ENCODE data around the gene KANSL2. TPM values are rescaled to one million over a fixed set of nuclear protein-coding genes. Genes with fewer than 3 reads are reported as not detected.
"Not testable (repeated sequence)": the region's sequence is repeated elsewhere in the genome, so short reads cannot be mapped to it uniquely, and the experiment has no call there.

The KANSL2 gene
- total RNA-seq, 1 donor from 2014 or later, result 66.5 TPM

GRCh38 chr12:48671231-48671856 lies 10.7 kb downstream of the KANSL2 start:
- no peaks in the 10 kb centered on the region for H3K9me3 Mint-ChIP-seq
- peaks cover 9% of the 10 kb centered on the region for H3K4me1 Mint-ChIP-seq
- no peaks in the 10 kb centered on the region for H3K27me3 Mint-ChIP-seq
- DNase-seq, result no peak
- no peak overlapping the region for H3K27ac Mint-ChIP-seq
- peaks cover 51% of the 10 kb centered on the region for H3K36me3 Mint-ChIP-seq (ENCODE audit: low read depth)
- H3K4me3 Mint-ChIP-seq, result no peak overlapping the region
- intact Hi-C loops (cut with micrococcal nuclease), result no loop called here

GRCh38 chr12:48668996-48669395 lies 13.0 kb downstream of the KANSL2 start:
- Mint-ChIP-seq H3K36me3 (ENCODE audit: low read depth) (peaks cover 51% of the 10 kb centered on the region), H3K27me3 (no peaks in the 10 kb centered on the region), H3K4me1 (peaks cover 7% of the 10 kb centered on the region), H3K27ac (no peak overlapping the region), H3K9me3 (no peaks in the 10 kb centered on the region), H3K4me3 (no peak overlapping the region)
- no peak for DNase-seq
- intact Hi-C loops (cut with micrococcal nuclease), result no loop called here

GRCh38 chr12:48659863-48660262 lies 22.2 kb downstream of the KANSL2 start:
- DNase-seq, result no peak
- H3K4me1 Mint-ChIP-seq, result peaks cover 6% of the 10 kb centered on the region
- H3K27me3 Mint-ChIP-seq, result no peaks in the 10 kb centered on the region
- no peak overlapping the region for H3K27ac Mint-ChIP-seq
- H3K36me3 Mint-ChIP-seq (ENCODE audit: low read depth), result peaks cover 55% of the 10 kb centered on the region
- H3K9me3 Mint-ChIP-seq, result no peaks in the 10 kb centered on the region
- H3K4me3 Mint-ChIP-seq, result no peak overlapping the region
- intact Hi-C loops (cut with micrococcal nuclease), result no loop called here

- Mint-ChIP-seq H3K27me3 (no peaks in the 10 kb centered on the region), H3K27ac (no peak overlapping the region), H3K4me3 (no peak overlapping the region), H3K4me1 (no peaks in the 10 kb centered on the region), H3K9me3 (no peaks in the 10 kb centered on the region), H3K36me3 (ENCODE audit: low read depth) (peaks cover 57% of the 10 kb centered on the region)
- DNase-seq, result no peak
- intact Hi-C loops (cut with micrococcal nuclease), result no loop called here
Measured at GRCh38 chr12:48651681-48652080, 30.4 kb downstream of the KANSL2 start.

GRCh38 chr12:48645354-48645753 lies 36.7 kb downstream of the KANSL2 start:
- peaks cover 12% of the 10 kb centered on the region for H3K9me3 Mint-ChIP-seq
- H3K27me3 Mint-ChIP-seq; H3K4me1 Mint-ChIP-seq; H3K27ac Mint-ChIP-seq; intact Hi-C loops (cut with micrococcal nuclease); H3K4me3 Mint-ChIP-seq; DNase-seq: not testable (repeated sequence)
- peaks cover 44% of the 10 kb centered on the region for H3K36me3 Mint-ChIP-seq (ENCODE audit: low read depth)

- no peak overlapping the region for H3K27ac Mint-ChIP-seq
Measured at GRCh38 chr12:48643011-48643410, 39.0 kb downstream of the KANSL2 start.

GRCh38 chr12:48641752-48642555 lies 40.1 kb downstream of the KANSL2 start:
- H3K4me1 Mint-ChIP-seq; intact Hi-C loops (cut with micrococcal nuclease); H3K27ac Mint-ChIP-seq; DNase-seq; H3K4me3 Mint-ChIP-seq; H3K27me3 Mint-ChIP-seq: not testable (repeated sequence)
- Mint-ChIP-seq H3K9me3 (peaks cover 12% of the 10 kb centered on the region), H3K36me3 (ENCODE audit: low read depth) (peaks cover 35% of the 10 kb centered on the region)

More at GRCh38 chr12:48643011-48643410, 39.0 kb downstream of the KANSL2 start:
- intact Hi-C loops (cut with micrococcal nuclease), result no loop called here
- peaks cover 42% of the 10 kb centered on the region for H3K36me3 Mint-ChIP-seq (ENCODE audit: low read depth)
- no peaks in the 10 kb centered on the region for H3K4me1 Mint-ChIP-seq
- peaks cover 12% of the 10 kb centered on the region for H3K9me3 Mint-ChIP-seq
- no peak for DNase-seq
- H3K27me3 Mint-ChIP-seq, result no peaks in the 10 kb centered on the region
- H3K4me3 Mint-ChIP-seq, result no peak overlapping the region

- Mint-ChIP-seq H3K4me3 (no peak overlapping the region), H3K9me3 (peaks cover 12% of the 10 kb centered on the region), H3K27me3 (no peaks in the 10 kb centered on the region), H3K4me1 (no peaks in the 10 kb centered on the region), H3K27ac (no peak overlapping the region), H3K36me3 (ENCODE audit: low read depth) (peaks cover 28% of the 10 kb centered on the region)
- no peak for DNase-seq
- intact Hi-C loops (cut with micrococcal nuclease), result no loop called here
Measured at GRCh38 chr12:48640854-48641253, 41.2 kb downstream of the KANSL2 start.

GRCh38 chr12:48640428-48640827 lies 41.6 kb downstream of the KANSL2 start:
- H3K4me3 Mint-ChIP-seq, result no peak overlapping the region

GRCh38 chr12:48631071-48631470 lies 51.0 kb downstream of the KANSL2 start:
- H3K4me3 Mint-ChIP-seq, result no peak overlapping the region
- no peaks in the 10 kb centered on the region for H3K9me3 Mint-ChIP-seq
- no peak for DNase-seq
- H3K27me3 Mint-ChIP-seq, result peaks cover 14% of the 10 kb centered on the region
- no peak overlapping the region for H3K27ac Mint-ChIP-seq
- no peaks in the 10 kb centered on the region for H3K36me3 Mint-ChIP-seq (ENCODE audit: low read depth)
- intact Hi-C loops (cut with micrococcal nuclease), result no loop called here
- H3K4me1 Mint-ChIP-seq, result no peaks in the 10 kb centered on the region

More at GRCh38 chr12:48640428-48640827, 41.6 kb downstream of the KANSL2 start:
- Mint-ChIP-seq H3K36me3 (ENCODE audit: low read depth) (peaks cover 28% of the 10 kb centered on the region), H3K27ac (no peak overlapping the region), H3K9me3 (peaks cover 12% of the 10 kb centered on the region), H3K4me1 (no peaks in the 10 kb centered on the region), H3K27me3 (no peaks in the 10 kb centered on the region)
- DNase-seq, result no peak
- intact Hi-C loops (cut with micrococcal nuclease), result no loop called here

- no peak for DNase-seq
- peaks cover 14% of the 10 kb centered on the region for H3K27me3 Mint-ChIP-seq
- H3K9me3 Mint-ChIP-seq, result no peaks in the 10 kb centered on the region
- H3K4me3 Mint-ChIP-seq, result no peak overlapping the region
- H3K27ac Mint-ChIP-seq, result no peak overlapping the region
- no peaks in the 10 kb centered on the region for H3K4me1 Mint-ChIP-seq
- H3K36me3 Mint-ChIP-seq (ENCODE audit: low read depth), result no peaks in the 10 kb centered on the region
- intact Hi-C loops (cut with micrococcal nuclease), result no loop called here
Measured at GRCh38 chr12:48630346-48630745, 51.7 kb downstream of the KANSL2 start.

- no peaks in the 10 kb centered on the region for H3K4me1 Mint-ChIP-seq
- intact Hi-C loops (cut with micrococcal nuclease), result no loop called here
- H3K27ac Mint-ChIP-seq, result no peak overlapping the region
- peaks cover 14% of the 10 kb centered on the region for H3K27me3 Mint-ChIP-seq
- H3K9me3 Mint-ChIP-seq, result no peaks in the 10 kb centered on the region
- DNase-seq, result no peak
- H3K36me3 Mint-ChIP-seq (ENCODE audit: low read depth), result no peaks in the 10 kb centered on the region
- no peak overlapping the region for H3K4me3 Mint-ChIP-seq
Measured at GRCh38 chr12:48629541-48629940, 52.5 kb downstream of the KANSL2 start.

- no peak for DNase-seq
- intact Hi-C loops (cut with micrococcal nuclease), result no loop called here
- no peak overlapping the region for H3K27ac Mint-ChIP-seq
- no peaks in the 10 kb centered on the region for H3K4me1 Mint-ChIP-seq
- H3K4me3 Mint-ChIP-seq, result no peak overlapping the region
- H3K27me3 Mint-ChIP-seq, result peaks cover 13% of the 10 kb centered on the region
- no peaks in the 10 kb centered on the region for H3K36me3 Mint-ChIP-seq (ENCODE audit: low read depth)
- no peaks in the 10 kb centered on the region for H3K9me3 Mint-ChIP-seq
Measured at GRCh38 chr12:48627556-48627955, 54.5 kb downstream of the KANSL2 start.

- DNase-seq; H3K4me3 Mint-ChIP-seq; intact Hi-C loops (cut with micrococcal nuclease); H3K27ac Mint-ChIP-seq; H3K4me1 Mint-ChIP-seq; H3K9me3 Mint-ChIP-seq; H3K36me3 Mint-ChIP-seq (ENCODE audit: low read depth): not testable (repeated sequence)
- H3K27me3 Mint-ChIP-seq, result peaks cover 15% of the 10 kb centered on the region
Measured at GRCh38 chr12:48622997-48623396, 59.0 kb downstream of the KANSL2 start.

Measured in activated CD4-positive, alpha-beta T cell treated with anti-CD3 and anti-CD28 coated beads, Interleukin-2, amount 10 ng/mL, durations not matched to agents 24 days and 14 days (primary cell).